Left cardiac atrium (tissue), 4 donors: ENCODE measurements around the gene RHOJ. TPM values are rescaled to one million over a fixed set of nuclear protein-coding genes. Genes with fewer than 3 reads are reported as not detected.

Experiments
- ATAC-seq, 2 donors: fragments of 200-7000 bp; cut with Tn5 transposase; one replicate each; pipeline ENCODE4 v1.9.1; 2020; ENCODE audit warnings: mild to moderate bottlenecking in 2 of 2, moderate library complexity in 2 of 2
- DNase-seq: peaks from one replicate; pipeline ENCODE4 v3.0.0-alpha.2; 2020
- intact Hi-C, 2 donors: fragments of 100-400 bp; cut with DNase I; formaldehyde crosslinking; loops; one replicate each; pipeline versions ENCODE4 v1.14.1 to v1.15.1; 2022 to 2023
- total RNA-seq, 2 donors: library from RNA; stranded (reverse); fragmentation: NEBNext Ultra II Directional; extraction: Animal tissue kit (Norgen Biotek cat#: 25700); gene quantifications; one replicate each; pipeline ENCODE4 v1.2.1, GENCODE V29; 2021
- donor health status: DM: no; HTN: yes; CAD: no.
- donor health status: DM: no; HTN: yes; CAD: no; lungs with severe emphysema.
- donor health status: DM: yes; HTN: yes; CAD: no.
- donor health status: Dilated cardiomyopathy.

The RHOJ gene
- total RNA-seq, 2 donors from 2014 or later: 19.5 to 27.1 TPM

DNA sequence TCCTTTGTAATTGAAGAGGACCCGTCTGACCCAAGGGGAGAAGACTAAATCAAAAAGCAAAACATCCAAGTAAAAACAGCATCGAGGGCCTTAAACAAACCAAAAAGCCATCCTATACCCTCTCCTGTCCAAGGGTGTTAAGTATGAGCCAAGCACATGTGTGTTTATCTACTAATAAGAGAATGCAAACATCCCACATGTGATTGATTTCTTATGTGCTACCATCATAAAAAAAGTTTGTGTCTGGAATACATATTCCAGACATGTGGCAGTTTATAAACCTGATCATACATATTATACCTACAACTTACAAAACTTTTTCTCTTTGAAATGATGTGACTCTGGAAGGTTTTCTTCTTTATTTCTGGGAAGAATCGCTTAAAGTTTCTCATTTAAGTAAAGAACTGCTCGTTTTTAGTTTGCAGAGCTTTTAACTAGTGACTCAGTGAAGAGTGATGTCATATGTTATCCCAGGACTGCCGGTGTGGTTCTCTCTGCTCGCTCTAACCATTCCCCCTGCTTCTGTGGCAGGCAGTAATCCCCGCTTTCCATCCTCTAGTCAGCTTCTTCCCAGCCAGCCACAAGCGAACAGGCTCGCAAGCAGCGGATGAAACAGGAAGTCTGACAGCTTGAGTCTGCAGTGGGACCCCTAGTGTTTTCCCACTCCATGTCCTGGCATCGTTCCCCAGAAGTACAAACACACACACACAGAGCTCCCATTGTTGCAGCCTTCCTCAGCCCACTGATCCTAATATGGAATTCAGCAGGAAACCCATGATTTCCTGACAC lies 431 bp upstream of the RHOJ start:
- ATAC-seq: peak; percentile 95 to 96
- intact Hi-C loops: no loop called here
- DNase-seq: peak; percentile 90

DNA sequence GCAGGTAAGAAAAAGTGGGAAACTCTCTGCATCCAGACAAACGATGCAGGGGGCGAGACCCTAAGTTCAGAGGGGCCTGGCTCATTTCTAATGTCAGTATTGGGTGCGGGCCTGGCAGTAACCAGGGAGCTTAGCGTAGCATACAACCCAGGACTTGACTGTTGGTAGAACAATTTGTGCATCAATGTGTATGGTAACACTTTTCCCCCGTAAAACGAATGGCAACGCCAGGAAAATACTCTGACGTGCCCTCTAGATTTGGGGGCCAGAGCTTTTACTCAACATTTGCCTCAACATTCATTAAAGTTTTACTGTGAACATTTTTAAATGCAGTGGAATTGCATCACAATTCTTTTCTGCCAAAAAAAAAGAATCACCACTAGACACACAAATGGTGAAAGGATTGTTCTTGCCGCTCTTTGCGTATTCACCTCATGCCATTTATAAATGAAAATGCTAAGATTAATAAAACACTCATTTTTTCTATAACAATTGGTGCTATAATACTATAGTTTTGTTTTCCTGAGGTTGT lies 867 bp downstream of the RHOJ start:
- DNase-seq: no peak
- intact Hi-C loops: no loop called here
- peak in 1 of 2 donors; percentile 35 for ATAC-seq

DNA sequence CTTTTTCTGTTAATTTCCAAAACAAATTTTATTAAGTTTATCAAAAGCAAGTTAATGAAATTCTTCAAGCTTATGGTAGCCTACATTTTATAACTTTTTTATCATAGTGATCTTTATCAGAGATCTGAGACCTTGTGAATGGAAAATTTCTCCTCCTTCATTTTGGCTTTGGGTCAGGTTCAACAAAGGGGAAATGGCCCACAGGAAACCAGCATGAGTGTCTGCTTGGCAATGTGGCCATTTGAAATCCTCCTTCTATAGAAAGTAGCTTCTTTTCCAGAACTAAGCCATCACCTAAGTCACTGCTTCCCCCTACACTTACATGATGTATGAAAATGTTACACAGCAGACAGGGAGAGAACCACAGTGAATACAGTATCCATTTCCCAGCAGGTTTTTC lies 1.6 kb downstream of the RHOJ start:
- intact Hi-C loops: no loop called here
- ATAC-seq (no peak), DNase-seq (no peak)

DNA sequence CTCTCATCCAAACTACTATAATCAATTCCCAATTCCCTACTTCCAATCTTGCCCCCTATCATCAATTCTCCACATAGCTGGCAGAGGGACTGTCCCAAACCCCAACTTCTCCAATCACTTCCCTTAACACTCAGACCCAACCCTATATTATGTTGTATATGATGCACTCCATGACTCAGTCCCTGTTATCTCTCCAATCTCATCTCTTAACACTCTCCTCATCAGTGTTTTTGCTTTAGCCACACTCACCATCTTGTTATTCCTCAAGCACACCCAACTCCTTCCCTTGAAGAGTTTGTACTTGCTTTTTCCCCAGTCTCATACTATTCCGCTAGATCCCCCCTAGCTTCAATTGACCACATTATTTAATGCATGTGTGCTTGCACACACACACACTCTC lies 4.9 kb downstream of the RHOJ start:
- intact Hi-C loops: no loop called here
- DNase-seq (no peak), ATAC-seq (no peak)

DNA sequence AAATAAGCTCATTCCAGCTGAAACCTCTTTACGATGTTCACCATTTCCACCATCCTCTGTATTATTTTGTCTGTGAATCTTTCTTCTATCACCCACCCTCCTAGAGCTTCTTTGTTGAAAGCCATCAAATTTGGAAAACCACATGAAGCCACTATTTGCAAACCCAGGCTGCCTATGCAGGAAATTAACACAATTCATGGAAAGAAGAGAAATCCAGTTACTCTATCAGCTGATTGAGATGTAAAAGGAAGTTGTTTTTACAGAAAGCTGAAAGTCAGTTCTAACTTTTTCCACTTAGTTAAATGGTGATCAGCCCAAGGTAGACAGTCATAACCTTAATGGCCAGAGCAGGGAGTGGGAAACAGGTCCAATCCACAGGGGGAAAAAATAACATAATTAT lies 6.6 kb downstream of the RHOJ start:
- DNase-seq (no peak), ATAC-seq (no peak)
- intact Hi-C loops: no loop called here

DNA sequence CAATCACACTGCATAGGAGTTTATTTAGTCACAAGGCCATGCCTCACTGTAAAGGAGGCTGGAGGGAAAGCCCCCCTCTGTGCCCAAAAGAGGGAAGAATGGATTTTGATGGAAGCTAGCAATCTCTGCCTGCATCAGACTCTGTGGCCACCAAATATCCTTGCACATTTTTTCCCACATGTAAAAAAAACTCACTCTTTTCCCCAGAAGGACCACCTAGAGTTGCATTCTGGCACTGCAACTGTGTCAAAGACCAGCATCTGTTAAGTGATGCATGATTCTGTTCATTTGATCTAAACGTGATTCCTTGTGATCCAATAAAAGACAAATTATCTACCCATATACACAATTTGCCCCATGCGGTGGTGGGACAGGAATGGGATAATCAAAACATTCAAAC lies 8.0 kb downstream of the RHOJ start:
- intact Hi-C loops: no loop called here
- DNase-seq (no peak), ATAC-seq (no peak)

DNA sequence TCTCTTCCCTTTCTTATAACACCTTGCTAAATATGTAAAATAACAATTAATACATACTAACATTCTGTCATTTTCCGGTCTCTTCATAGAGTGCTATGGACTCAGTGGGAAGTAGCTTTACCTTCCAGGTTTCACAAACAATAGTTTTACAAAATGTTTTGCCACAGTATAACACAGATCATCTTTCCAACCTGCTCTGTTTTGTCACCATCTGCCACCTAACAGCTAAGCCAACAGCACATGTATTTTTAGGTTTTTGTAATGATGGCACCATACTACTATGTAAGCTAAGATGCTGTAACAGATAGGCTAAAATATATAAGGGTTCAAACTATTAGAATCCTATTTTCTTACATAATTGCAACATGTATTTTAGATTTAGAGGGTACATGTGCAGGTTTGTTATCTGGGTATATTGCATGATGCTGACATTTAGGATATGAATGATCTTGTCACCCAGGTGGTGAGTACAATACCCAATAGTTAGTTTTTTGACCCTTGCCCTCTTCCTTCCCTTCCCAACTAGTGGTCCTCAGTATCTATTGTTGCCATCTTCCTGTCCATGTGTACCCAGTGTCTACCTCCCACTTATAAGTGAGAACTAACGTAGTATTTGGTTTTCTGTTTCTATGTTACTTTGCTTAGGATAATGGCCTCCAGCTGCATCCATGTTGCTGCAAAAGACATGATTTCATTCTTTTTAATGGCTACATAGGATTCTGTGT lies 8.7 kb downstream of the RHOJ start:
- ATAC-seq (no peak), DNase-seq (no peak)
- intact Hi-C loops: no loop called here

DNA sequence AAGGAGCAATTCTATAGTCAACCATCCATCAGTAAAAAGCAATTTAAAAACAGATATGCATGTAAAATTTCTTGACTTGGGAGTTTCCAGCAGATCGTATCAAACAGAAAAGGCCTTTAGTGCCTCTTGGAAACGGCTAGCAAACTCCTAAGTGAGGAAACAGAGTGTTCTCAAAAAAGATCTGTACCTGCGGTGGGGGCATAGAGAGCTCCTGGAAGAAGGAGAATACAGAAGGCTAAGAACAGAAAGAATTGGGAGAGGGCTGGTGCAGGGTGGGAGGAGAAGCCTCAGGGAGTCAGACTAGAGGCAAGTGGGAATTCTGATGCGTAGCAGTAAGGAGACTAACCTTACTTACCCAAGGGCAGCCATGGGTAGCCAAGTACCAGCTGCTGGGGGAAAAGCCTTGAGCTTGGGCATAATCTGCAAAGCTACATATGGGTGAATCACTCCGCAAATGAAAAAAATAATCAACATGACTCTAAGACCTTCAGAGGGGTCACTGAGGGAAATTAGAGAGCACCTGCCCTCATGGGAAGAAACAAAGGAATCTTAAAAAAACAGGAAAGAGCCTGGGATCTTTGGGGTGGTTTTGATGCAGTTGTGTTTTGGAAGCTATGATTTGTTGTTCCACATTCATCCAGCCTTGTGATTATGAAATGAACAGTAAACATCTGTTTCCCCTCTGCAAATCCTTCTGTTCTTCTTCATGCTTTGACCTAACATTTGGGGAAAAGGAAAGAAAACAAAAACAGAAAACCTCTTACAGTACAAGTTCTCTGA lies 10.4 kb downstream of the RHOJ start:
- DNase-seq (no peak), ATAC-seq (no peak)
- intact Hi-C loops: no loop called here

DNA sequence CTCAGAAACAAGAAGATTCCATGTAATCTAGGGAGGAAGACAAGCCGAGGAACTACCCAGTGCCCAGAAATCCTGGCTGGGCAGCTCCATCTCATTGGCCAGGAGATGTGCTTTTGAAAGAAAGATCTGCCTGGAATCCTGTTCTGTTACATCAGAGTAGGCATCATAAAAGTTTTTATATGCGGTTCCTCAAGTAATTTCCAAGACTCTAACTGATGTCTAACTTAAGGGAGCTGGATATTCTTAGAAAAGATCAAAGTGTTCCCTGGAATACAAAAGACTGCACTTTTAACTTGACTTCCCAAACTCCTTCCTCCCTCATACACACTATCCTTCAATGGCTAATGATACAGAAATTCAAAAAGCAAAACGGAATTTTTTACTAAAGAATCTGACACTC lies 16.3 kb downstream of the RHOJ start:
- DNase-seq: no peak
- ATAC-seq: no peak
- intact Hi-C loops: no loop called here

DNA sequence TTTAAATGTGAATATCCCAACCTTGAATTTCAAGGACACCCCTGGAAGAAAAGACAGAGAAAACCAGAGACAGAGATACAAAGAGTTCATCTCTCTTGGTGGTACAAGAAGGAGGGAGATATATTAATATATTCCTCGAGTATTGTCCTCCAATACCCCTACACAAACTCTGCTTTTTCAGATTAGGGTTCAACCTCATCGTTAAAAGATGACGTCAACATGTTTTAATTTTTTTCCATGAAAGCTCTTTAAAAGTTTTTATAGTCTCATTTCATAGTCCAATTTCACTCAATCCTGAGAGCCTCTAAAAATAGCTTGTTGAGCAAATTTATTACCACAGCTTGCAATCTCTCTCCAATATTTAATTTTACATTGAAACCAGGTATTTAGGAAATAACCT lies 19.4 kb downstream of the RHOJ start:
- intact Hi-C loops: no loop called here
- no peak for ATAC-seq

DNA sequence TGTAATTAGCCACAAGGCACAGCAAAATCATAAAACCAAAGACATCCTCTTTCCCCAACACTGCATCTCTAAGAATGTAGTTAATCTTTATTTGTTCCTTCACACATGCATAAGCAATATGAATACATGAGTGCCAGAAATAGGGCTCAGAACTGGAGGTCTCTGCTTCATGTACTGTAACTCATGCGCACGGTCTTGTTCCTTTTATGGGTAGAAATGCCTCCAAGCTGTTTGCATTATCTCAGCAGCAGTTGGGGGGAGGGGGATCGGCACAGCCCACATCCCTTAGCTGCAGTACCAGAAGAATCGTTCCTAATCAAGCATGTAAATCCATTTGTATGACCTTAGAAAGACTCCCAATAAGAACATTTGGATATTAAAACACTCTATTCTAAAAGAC lies 20.0 kb downstream of the RHOJ start:
- DNase-seq: no peak
- intact Hi-C loops: no loop called here
- no peak for ATAC-seq

More for the DNA sequence above, 19.4 kb downstream of the RHOJ start:
- no peak for DNase-seq

DNA sequence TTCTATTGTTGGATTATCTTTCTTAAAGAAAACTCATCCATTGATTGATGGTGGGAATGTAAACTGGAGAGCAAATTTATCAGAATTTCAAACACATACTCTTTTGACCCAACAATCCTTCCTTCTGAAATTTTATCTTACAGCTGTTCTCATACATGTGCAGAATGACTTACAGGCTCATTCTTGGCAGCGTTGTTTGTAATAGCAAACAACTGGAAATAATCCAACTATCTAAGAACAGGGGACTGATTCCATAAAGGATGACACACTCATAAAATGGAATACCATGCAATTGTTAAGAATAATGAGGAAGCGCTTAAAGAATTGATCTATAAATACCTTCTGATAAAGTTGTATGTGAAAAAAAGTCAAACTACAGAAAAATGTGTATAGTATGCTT lies 24.0 kb downstream of the RHOJ start:
- intact Hi-C loops: no loop called here

DNA sequence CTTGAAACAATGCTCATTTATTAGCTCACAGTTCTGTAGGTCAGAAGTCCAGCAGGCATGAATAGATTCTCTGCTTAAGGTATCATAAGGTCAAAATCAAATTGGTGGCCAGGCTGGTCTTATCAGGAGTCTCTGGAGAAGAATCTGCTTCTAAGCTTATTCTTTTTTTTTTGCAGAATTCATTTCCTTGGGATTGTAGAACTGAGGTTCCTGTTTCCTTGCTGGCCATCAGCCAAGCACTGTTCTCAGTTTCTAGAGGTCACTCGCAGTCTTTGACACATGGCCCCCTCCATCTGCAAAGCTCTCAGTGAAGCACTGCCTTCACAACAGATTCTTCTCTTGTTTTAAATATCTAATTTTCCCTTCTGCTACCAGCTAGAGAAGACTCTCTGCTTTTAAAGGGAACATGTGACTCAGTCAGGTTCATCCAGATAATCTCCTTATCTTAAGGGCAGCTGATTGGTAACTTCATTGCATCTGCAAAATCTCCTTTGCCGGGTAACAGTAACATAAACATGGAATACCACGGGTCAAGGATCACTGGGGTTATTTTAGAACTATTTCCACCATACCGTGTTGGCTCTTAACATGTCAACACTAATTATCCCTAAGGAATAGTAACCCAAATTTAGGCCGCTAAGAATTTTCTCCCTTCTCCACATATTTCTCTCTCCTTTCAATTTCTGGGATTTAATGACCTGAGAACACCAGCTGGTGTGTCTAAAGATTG lies 25.3 kb downstream of the RHOJ start:
- peak; percentile 37 for DNase-seq
- intact Hi-C loops: no loop called here
- peak; percentile 23 to 36 for ATAC-seq

More for the DNA sequence above, 24.0 kb downstream of the RHOJ start:
- ATAC-seq: no peak
- DNase-seq: no peak

DNA sequence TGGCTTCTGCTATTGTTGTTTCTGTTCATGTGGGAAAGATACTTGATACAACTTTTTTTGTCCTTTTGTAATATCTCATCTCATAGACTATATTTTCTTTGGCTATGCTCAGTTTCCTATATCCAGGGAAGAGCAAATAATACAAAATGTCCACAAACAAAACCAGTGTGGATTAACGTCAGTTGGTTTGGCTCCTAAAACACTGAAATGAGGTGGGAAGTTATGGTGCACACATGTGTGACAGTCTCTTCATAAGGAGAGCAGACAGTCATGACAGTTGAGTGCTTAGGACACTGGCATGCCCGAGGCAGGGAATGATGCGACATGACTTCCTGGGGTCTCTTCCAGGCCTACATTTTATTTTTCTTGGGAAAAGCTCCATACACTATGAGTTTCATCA lies 27.5 kb downstream of the RHOJ start:
- DNase-seq (no peak), ATAC-seq (no peak)
- intact Hi-C loops: no loop called here

DNA sequence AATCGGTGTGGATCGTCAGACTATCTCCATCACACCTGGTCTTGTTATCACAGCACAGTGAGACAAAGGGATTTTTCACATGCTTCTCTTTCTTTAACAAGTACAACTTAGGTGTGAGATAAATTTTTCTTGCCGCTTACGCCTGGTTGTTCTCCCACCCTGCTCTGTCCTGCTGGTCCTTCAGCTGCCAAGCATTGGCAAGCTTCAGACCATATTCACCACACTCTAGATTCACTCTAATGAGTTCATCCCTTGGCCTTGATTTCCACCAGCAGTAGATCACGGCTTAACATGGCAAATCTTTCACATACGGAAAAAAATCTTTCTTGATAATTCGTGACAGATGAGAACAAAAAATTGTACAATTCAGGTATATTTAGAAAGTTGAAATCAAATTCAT lies 33.5 kb downstream of the RHOJ start:
- DNase-seq: no peak
- intact Hi-C loops: no loop called here
- ATAC-seq: no peak

DNA sequence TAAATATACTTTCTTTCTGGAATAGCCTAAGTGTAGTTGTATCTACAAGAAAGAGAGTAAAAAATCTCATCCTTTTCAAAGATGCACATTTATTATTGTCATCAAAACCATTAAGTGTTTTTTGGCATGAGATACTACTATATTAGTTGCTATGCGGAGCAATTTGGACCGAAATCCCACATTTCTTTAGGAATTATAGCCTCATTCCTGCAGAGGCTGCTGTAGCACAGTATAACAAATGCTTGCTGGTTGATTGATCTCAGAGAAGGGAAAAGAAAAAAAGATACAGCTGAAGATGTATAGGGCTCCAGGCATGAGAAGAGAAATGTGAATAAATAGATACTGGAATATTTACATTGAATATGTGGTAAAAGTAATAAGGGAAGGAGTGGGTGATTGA lies 36.0 kb downstream of the RHOJ start:
- ATAC-seq: no peak
- no peak for DNase-seq
- intact Hi-C loops: no loop called here

DNA sequence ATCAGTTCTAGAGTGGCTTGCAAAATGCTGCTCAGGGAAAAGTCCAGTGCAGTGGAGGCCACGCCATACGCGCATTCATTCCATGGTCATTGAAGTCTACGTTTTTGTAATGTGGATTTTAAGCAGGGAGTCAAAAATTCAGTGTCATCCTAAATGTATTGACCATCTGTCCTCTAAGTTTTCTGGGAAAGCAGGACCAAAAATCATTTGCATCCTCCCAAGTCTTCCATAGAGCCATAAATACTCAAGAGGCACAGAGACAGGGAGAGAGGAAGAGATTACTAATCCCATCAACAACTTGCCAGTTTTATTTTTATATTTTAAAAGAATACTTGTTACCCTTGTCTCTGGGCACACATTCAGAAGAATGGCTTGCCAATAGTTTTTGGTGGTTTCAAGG lies 36.9 kb downstream of the RHOJ start:
- DNase-seq: no peak
- intact Hi-C loops: no loop called here
- no peak for ATAC-seq

DNA sequence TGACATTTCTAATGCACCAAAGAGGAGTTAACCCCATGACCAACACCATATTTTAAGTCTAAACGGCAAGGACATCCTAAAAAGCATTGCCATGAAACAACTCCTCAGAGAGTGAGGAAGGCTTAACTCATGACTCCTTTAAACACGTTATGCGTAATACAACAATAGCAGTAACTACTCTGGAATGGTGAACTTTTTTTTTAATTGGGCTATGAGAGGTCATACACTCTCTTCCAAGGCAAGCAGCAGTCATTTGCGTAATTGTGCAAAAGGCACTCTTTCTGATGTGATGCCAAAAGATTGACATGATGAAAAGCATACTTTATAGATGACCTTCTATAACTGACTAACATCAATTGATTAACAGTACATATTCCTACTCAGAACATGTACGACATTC lies 39.4 kb downstream of the RHOJ start:
- ATAC-seq: no peak
- intact Hi-C loops: no loop called here
- no peak for DNase-seq

DNA sequence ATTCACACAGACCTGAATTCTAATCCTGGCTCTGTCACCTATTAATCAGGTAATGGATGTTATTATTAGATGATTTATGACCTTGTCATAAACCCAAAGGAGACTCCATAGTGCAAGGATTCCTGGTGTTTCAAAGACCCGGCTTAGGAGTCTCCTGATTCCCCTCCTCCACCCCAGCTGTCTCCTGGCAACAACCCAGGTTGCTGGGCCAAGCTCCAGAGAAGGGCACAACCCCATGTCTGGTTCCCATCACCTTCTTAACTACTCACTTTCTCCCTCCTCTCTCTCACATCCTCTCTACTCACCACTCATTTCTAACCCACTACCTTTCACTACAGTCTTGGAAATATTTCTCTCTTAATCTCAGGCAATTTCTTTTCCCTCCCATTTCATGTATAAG lies 41.6 kb downstream of the RHOJ start:
- DNase-seq (no peak), ATAC-seq (peak; percentile 23 to 71)
- intact Hi-C loops: no loop called here
